HG03342 (cell line): Measurements from ENCODE around the gene B4GALT4.
"Not testable (repeated sequence)": the region's sequence is repeated elsewhere in the genome, so short reads cannot be mapped to it uniquely, and the experiment has no call there.

Experiments used
- ATAC-seq: cut with Tn5 transposase; IDR thresholded peaks from one replicate; pipeline ENCODE4 v1.9.1; 2021; ENCODE audit warnings: mild to moderate bottlenecking, moderate library complexity; ENCODE audit not compliant: unreplicated experiment

The B4GALT4 gene

GRCh38 chr3:119205685-119206084, 35.0 kb downstream of the B4GALT4 start:
- no peak for ATAC-seq

DNA sequence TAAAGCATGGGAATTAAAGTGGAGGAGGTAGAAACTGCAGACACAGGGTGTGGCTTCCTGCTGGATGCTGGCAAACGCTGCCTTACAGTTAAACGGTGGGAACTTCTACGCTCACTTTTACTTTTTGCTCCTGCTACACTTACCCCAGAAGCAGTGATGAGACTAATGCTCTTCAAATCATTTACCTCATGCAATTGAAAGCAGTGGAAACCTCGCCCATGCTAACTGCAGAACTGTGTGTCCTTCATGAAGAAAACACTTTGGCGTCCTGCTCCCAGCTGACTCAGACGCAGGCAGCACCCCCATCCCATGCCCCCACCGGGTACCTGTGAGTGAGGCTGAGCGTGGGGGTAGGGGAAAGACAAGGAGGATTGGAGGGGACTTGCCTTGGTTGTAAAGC, 35.5 kb downstream of the B4GALT4 start:
- no peak for ATAC-seq

GRCh38 chr3:119195911-119196310, 44.8 kb downstream of the B4GALT4 start:
- ATAC-seq, result no peak

- no peak for ATAC-seq
Observed at GRCh38 chr3:119195151-119195476, 45.6 kb downstream of the B4GALT4 start.

DNA sequence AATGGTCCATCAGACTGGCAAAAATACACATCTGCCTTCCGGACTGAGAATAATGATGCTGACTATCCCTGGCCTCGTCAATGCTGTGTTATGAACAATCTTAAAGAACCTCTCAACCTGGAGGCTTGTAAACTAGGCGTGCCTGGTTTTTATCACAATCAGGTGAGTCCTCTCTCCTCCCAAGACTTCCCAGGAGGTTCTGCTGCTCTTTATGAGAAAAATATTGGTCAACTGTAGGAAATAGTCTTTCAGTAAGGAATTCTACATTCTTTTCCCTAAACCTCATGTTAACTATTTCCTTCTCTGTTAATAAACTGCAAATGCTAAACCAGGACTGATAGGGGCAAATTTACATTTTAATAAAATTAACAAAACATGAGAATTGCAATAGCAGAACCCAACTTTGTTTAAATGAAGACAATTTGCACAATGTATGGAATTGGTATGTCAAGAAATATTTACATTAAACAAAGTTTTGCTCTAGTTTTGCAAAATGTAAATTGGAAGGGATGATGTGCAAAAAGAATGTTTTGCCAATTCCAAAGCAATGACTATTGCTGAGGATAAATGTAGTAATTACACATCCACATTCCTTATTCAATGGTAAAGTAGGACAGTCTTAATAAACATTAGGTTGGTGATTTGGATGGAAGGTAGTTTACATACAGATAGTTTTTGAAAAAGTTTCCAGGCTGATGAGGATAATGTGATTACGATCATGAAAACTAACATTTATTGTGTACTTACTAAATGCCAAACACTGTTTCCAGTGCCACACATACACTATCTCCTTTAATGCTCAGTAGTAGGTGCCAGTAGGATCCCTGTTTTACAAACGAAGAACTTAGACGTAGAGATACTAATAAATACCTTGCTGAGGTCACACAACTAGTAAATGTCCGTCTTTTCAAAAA, 46.2 kb downstream of the B4GALT4 start:
- no peak for ATAC-seq

DNA sequence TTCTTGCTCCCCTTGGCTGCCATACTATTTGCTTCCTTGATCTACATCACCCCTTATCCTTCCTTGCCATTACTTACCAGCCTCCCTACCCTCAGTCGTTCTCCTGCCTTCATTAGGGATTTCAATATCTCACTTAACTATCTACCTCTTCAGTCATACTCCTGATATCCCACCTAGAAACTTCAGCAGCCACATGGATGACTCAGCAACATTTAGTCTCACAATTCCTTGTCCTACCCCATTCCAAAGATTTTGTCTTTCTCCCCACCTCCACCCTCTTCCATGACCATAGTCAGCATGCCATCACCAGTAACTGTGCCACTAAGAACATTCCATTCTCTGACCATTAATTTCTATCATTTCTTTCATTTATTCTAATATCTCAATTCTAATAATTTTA, 48.9 kb downstream of the B4GALT4 start:
- ATAC-seq, result no peak

DNA sequence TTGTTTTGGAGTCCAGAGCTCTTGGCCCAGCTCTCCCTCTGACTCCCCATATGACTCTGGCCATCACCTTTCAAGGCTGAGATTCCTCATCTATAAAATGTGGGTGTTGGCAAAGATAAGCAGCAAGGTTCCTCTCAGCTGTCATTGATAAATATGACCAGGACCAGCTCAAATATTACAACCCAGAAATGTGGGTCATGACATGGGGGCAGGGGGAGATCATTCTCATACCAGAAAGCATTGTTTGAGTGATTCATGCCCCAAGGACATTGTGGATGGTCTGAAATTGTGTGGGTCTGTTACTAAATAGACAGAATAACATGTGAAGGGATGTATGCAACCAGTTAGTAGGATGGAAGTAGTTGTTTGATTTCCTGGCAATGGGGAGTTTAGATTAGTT, 53.4 kb downstream of the B4GALT4 start:
- no peak for ATAC-seq

- no peak for ATAC-seq
Observed at GRCh38 chr3:119184796-119185570, 55.7 kb downstream of the B4GALT4 start.

- no peak for ATAC-seq
Observed at GRCh38 chr3:119184111-119184510, 56.6 kb downstream of the B4GALT4 start.

DNA sequence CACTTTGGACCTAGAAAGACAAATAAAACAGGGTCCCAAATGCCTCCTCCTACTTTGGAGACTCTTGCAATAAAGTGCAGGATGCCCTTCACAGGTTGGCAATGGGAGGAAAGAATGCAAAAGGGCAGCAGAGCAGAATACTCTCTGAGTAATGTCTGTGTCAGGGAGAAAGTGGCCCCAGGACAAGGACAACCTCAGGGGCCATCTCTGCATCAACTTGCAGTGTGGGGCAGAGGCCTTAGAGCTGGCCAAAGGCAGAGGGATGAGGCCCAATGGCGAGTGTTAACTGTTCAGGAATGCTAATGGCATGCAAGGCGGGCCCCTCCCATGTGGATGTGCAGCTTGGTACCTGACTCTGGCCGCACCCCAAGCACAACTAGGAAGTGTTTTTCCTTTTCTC, 58.9 kb downstream of the B4GALT4 start:
- ATAC-seq, result no peak

GRCh38 chr3:119177321-119177720, 63.4 kb downstream of the B4GALT4 start:
- no peak for ATAC-seq

- ATAC-seq, result no peak
Observed at GRCh38 chr3:119176778-119177177, 63.9 kb downstream of the B4GALT4 start.

DNA sequence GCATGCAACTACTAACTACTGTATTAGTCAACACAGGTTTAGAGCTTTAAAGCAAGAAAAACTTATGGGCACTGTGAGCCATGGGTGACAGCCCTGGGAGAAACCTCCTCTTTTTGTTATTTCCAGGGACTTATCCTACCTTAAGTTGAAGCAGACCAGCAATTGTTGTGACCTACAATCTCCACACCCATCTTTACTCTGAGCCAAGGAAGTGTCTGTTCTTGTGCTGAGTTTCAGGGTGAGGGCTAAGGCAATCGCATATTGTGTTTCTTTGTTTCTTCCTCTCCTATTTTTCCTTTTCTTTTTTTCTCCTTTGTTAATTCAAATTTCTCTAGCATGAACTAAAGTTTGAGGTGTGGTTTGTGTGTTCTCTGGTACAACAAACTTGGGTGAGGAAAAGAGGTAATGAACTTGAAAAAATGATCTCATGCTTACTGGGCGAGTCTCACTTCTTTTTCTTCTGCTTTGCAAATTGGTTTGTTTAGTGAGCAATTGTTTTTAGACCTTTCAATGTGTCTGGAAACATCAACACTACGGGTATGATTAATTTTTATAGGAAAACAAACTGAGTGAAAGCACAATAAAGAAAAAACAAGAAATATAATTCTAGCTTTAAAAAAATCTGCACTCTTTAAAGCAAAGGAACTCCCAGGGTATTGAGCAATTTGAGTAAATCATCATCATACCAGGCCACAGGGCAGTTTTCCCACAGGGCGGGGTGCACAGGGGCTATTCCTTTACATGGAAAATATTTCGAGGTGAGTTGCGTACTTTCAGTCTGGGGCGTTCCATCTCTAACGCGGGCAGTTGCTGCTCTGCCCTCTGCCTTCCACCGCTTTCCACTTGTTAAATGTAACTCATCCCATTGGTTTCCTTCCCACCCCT, 64.6 kb downstream of the B4GALT4 start:
- ATAC-seq, result no peak

DNA sequence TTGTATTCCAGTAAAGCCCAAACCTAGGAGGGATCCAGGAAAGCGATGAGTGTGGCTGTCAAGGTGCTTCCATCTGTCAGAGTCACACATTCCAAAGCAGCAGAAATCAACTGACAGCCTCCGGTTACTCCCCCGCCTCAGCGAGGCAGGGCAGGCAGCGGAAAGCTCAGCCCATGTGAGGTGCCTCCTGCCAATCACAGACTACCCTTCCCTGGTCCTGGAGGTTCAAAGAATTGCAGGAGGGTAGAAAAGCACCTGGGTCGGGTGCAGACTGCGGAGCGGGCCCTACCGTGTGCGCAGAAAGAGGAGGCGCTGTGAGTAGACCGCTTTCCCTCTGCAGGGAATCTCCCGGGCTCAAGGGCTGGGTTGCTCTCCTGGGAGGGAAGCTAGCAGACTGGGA, 67.4 kb downstream of the B4GALT4 start, which contains the start of gene UPK1B:
TSS of gene UPK1B (plus strand) at position 274 of the 400 bp plus-strand sequence. CDS start 13,144 bp downstream, outside the sequence.
- ATAC-seq, result no peak

DNA sequence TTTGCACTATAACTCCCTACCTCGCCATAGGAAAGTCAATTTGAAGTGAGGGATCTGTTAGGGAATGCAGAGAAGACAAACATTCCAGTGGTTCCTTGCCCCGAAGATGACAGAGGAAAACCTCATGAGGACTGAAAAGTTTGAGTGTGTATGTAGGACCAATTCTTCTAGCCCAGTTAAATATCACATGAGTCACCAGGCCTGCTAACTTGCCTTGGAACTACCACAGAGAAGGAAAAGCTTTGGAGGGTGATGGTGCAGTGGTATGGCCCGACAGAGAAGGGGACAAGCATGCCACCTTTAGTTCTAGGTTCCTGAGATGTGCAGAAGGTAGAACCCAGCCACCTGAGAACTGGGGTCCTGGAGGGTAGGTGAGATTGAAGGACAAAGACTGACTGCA, 69.9 kb downstream of the B4GALT4 start:
- ATAC-seq, result no peak

DNA sequence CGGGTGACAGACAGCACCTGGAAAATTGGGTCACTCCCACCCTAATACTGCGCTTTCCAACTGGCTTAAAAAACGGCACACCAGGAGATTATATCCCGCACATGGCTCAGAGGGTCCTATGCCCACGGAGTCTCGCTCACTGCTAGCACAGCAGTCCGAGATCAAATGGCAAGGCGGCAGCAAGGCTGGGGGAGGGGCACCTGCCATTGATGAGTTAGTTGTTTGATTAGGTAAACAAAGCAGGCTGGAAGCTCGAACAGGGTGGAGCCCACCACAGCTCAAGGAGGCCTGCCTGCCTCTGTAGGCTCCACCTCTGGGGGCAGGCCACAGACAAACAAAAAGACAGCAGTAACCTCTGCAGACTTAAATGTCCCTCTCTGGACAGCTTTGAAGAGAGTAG, 75.9 kb downstream of the B4GALT4 start:
- ATAC-seq, result not testable (repeated sequence)
